ENCODE data around the gene CASZ1.

Gene CASZ1

GRCh38 chr1:10753299-10753698, 43.1 kb downstream of the CASZ1 start:
- no peak for DNase-seq (ENCODE audit: low read depth)

DNA sequence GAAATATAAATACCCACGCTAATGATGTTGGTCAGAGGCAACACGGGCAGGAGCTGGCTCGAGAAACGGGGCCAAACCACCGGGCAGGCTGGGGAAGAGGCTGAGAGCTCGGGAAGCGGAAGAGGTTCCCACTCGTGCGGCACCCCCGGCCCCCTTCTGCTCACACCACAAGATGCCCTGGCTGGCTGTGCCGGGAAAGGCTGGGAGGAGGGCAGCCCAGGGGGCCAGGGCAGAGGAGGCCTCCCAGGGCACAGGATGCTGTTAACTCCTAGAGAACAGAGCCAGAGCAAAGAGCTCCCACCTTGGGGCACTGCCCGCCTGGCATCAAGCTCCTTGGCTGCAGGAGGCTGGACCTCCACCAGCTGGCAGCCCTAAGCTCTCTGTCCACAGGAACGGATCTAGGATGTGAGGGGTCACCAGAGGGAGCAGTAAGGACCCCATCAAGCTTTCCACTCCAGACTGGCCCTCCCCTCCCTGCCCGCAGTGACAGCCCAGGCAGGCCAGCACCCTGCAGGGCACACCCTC, 44.8 kb downstream of the CASZ1 start:
- DNase-seq (ENCODE audit: low read depth): no peak

DNA sequence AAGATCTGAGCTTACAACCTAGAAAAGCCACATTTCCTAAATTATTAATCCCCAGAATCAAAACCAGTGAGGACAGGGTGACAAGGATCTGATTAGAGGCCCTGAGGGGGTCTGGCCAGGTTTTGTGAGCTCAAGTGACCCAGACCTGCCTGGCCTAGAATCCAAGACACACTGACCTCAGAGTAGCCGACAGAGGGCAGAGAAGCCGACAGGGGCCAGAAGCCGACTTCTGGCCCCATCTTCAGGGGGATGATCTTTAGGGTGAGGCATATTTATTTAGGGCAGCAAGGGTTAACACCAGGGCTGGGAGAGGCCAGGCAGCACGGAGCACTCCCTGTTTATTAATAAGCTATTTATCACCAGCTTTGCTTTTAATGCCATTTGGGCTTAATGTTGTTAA, 45.3 kb downstream of the CASZ1 start:
- DNase-seq (ENCODE audit: low read depth): no peak

DNA sequence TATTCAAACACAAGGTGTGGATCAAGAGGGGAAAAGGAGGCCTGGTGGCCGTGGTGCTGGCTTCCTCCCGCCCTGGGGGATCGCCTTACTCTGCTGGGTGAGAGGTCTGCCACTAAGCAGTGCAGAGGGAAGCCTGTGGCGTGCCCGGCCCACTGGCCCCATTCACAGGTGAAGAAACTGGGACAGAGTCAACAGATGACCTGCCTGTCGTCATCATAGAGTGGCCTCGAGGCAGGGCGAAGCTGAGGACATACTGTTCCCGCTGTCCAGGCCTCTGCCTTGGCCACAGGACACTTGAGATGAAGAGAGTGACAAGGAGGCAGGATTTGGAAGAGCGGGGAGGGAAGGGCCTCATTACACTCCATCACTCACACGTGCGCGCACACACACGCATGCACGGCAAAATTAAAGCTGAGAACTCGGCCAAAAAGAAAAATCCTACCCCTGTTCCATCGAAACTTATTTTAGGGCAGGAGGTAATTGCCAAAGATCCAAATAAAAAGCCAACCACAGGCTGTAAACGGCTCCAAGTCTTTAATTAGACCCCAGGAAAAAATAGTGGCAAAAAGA, 50.5 kb downstream of the CASZ1 start:
- no peak for DNase-seq (ENCODE audit: low read depth)

DNA sequence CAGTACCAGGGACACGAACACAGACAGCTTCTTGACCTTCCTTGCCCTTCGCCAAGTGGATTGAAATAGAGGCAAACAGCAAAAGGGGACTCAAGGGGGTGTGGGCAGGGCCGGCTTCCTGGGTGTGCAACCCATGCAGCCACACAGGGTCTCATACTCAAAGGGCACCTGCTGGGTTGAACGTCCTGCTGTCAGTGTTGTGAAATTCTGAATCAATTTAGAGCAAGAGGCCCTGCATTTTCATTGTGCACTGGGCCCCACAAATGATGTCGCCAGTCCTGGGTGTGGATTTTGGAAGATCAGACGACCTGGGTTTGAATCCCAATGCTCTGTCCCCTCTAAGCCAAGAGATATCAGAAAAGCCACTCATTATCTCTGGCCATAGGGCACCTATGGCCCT, 51.1 kb downstream of the CASZ1 start:
- DNase-seq (ENCODE audit: low read depth): no peak

DNA sequence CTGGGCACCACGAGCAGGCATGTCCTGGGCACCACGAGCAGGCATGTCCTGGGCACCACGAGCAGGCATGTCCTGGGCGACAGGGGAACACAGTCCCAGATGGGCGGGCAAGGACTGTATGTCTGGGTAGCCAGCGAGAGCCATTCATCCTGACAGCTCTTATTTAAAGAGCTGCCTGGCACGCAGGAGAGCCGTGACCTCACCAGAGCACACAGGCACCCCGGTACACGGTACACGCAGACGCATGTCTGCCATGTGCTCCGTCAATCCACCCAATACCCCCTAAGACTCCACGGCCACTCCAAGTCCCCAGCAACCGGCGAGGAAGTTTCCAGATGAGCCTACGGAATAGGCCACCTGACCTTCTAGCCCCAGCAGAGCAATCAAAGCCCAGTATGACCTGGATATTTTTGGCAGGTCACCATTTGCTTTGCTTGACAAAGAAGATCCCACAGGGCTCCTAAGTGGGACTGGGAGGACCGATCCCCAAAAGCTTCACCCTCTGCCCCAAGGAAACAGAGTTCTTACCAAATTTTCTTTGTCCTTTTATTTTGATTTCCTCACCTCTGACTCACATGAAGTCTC, 51.7 kb downstream of the CASZ1 start:
- no peak for DNase-seq (ENCODE audit: low read depth)

DNA sequence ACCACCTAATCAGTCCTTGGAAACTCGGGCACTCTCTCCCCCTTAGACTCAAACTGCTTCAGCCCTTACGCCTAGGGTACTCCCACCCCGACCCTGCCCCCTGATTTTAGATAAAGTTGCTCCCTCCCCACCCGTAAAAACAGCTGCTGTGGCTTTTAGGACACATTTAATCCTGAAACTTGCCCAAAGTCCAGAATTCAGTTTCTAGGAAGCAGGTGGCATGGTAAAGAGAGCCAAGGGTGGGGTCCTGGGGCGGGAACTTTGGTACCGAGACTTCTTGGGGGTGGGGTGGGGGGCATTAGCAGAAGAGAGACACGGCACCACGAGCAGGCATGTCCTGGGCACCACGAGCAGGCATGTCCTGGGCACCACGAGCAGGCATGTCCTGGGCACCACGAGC, 52.4 kb downstream of the CASZ1 start:
- DNase-seq (ENCODE audit: low read depth): no peak

- DNase-seq (ENCODE audit: low read depth): no peak
Measured at GRCh38 chr1:10741696-10742095, 54.8 kb downstream of the CASZ1 start.

DNA sequence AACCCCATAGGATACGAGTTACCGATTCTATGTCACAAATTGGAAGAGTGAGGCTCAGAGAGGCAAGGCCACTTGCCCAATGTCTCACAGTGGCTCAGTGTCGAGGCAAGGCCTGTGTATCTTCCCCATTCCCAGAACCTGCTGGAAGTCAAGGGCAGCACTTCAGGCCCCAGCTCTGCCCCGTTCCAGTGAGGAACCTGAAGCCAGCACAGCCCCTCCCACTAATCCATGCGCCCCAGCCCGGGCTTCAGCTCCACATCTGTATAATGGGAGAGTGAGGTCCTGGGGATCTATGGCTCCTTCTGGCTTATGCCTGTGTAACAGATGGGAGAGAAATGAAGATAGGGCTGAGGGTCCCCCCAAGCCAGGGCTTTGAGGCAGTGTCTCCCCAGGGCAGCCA, 56.3 kb downstream of the CASZ1 start:
- DNase-seq (ENCODE audit: low read depth): no peak

- no peak for DNase-seq (ENCODE audit: low read depth)
Measured at GRCh38 chr1:10739589-10739988, 56.9 kb downstream of the CASZ1 start.

DNA sequence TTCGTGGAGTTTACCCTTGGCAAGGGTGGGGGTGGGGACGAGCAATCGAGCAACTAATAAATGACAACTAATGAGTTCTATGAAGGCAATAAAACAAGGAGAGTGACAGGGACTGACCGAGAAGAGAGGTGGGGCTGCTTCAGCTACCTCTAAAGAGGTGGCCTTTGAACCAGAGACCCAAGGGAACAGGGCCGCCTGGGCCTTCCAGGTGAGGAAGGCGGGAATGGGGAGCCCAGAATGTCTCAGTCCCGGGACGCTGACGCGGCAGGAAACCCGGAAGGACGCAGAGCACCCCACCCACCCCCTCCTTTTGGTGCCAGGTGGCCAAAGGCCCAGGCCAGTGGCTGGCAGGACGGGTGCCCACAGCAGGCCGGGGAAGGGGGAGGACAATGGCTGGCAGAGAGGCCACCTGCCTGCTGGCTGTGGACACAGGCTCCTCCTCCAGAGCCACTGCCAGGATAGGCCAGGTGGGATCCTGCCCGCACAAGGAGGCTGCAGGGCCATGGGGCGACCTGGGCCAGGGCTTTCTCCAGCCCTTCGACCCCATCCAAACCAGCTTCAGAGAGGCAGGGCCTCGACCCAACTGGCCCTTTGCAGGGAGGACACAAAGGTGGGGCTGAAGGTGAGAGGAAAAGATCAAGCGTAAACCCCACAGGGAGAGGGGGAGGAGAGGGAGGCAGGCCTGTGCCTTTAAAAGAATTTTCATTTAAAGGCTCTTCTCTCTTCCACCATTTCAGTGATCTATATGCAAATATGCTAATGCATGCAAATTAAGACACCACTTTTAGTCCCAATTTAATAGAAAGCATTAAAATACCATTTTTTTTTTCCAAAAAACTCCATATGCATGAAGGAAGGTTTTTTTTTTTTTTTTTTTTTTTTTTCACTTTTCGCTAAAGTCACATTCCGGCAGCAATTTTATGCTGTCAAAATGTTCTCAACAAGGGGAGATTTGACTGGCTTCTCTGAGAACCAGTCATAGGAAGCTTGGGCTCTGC, 58.1 kb downstream of the CASZ1 start:
- no peak for DNase-seq (ENCODE audit: low read depth)

DNA sequence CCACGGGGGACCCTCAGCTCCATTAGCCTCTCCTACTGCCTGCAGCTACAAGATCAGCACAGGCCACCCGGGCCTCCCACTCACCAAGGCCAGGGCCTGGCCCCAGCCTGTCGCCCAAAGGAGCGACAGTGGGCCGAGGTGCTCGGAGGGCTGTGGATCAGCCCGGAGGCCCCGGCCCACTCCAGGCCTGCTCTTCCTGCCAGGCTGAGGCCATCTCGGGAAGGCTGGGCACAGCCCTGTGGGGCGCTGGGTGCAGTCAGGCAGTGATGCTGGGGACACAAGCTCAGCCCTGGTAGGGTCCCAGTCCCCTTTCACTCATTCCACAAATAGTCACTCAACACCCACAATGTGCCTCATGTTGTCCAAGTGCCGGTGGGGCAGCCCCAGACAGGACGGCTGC, 58.8 kb downstream of the CASZ1 start:
- DNase-seq (ENCODE audit: low read depth): no peak

- DNase-seq (ENCODE audit: low read depth): no peak
Measured at GRCh38 chr1:10736634-10737586, 59.5 kb downstream of the CASZ1 start.

- DNase-seq (ENCODE audit: low read depth): no peak
Measured at GRCh38 chr1:10735563-10736305, 60.7 kb downstream of the CASZ1 start.

DNA sequence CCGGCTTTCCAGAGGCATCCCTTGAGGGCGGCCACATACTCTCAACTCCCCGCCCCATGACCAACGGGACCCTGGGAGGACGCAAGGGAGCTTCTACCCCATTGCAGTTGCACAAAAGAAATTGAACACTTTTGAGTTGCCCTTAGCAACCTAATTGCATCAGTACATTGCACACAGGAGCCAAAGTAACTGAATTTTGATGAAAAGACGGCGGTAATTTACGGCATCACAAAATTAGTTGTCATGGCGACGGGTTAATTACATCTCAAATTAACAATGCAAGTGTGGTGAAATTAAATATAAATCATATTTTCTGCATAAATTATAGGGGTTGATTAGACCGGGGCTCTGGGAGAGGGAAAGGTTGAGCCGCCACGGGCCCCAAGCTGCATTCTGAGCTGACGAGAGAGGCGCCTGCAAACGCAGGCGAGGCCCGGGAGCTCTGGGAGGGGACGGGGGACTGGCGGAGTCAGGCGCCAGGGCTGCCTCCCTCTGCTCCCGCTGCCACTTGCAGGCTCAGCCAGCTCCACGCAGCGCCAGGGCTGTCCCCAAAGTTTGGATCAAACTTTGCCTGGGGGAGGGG, 61.4 kb downstream of the CASZ1 start:
- no peak for DNase-seq (ENCODE audit: low read depth)

- DNase-seq (ENCODE audit: low read depth): no peak
Measured at GRCh38 chr1:10734375-10734774, 62.1 kb downstream of the CASZ1 start.

GRCh38 chr1:10733474-10734366, 62.7 kb downstream of the CASZ1 start:
- DNase-seq (ENCODE audit: low read depth): no peak

GRCh38 chr1:10730985-10731384, 65.5 kb downstream of the CASZ1 start:
- DNase-seq (ENCODE audit: low read depth): peak; percentile 94

- DNase-seq (ENCODE audit: low read depth): no peak
Measured at GRCh38 chr1:10728595-10729410, 67.6 kb downstream of the CASZ1 start.
